K562 (cell line): ENCODE measurements around the gene CTF1. TPM values are rescaled to one million over a fixed set of nuclear protein-coding genes. Genes with fewer than 3 reads are reported as not detected.

ENCODE experiments used
- ATAC-seq: fragments of 200-7000 bp; cut with Tn5 transposase; 3 replicates; pipeline ENCODE4 v1.9.1; 2020; ENCODE audit warnings: moderate library complexity
- BruUV-seq: library from RNA; stranded (reverse); fragments of 400-500 nt; replicated peaks from 2 replicates; lab custom pipeline; 2021; lab: Mats Ljungman, UMichigan
- CTCF ChIA-PET: fragments of 300-600 bp; formaldehyde crosslinking; extraction: SDS; loops from one replicate; lab custom pipeline; 2021; ENCODE audit warnings: low intra/inter-chr PET ratio; lab: Yijun Ruan, JAX
- POLR2A ChIA-PET: fragments of 300-600, 350-650 bp; sonication (Branson Sonifier 250); formaldehyde crosslinking; extraction: SDS; loops from one replicate; lab custom pipeline; 2021; ENCODE audit warnings: antibody characterized with exemption, inconsistent platforms; lab: Yijun Ruan, JAX
- DNase-seq, 4 experiments: peaks; one replicate each; pipeline versions ENCODE4 v3.0.0 to v3.0.0-alpha.2; 2011 to 2018; ENCODE audit warnings: low spot score in 3 of 4, mixed read lengths in 3 of 4; ENCODE audit errors: extremely low read depth in 1 of 4
- FAIRE-seq: peaks from 2 replicates; lab custom pipeline; 2011; peaks lifted over from hg19 to GRCh38; lab: Jason Lieb, UNC
- H2AFZ ChIP-seq: 2 replicates; pipeline ENCODE4 v1.6.0; 2011; ENCODE audit warnings: low read depth, low read length, control low read depth, inconsistent platforms
- H3K27ac ChIP-seq: fragments of 200-600 bp; 3 replicates; pipeline ENCODE4 v1.8.0; 2011; ENCODE audit warnings: low read depth, mild to moderate bottlenecking, control low read depth, inconsistent platforms, low read length, moderate library complexity, mixed read lengths; ENCODE audit errors: extremely low read depth
- H3K27me3 ChIP-seq, 2 experiments: fragments of 300-600 bp in 1 of 2; 2 replicates in 1 of 2; 3 replicates in 1 of 2; pipeline versions ENCODE4 v1.6.0 to v1.8.0; 2011; ENCODE audit warnings: inconsistent platforms in 2 of 2, low read length in 2 of 2, mild to moderate bottlenecking in 1 of 2, mixed read lengths in 1 of 2, moderate library complexity in 1 of 2; ENCODE audit not compliant: control insufficient read depth in 2 of 2, insufficient read depth in 2 of 2
- H3K36me3 ChIP-seq: fragments of 300-600 bp; 3 replicates; pipeline ENCODE4 v1.8.0; 2011; ENCODE audit warnings: mild to moderate bottlenecking, low read length, inconsistent platforms; ENCODE audit not compliant: control insufficient read depth, insufficient read depth
- H3K4me1 ChIP-seq, 2 experiments: fragments of 200-600 bp in 1 of 2; replicated peaks in 1 of 2; 2 replicates in 1 of 2; 3 replicates in 1 of 2; pipeline versions ENCODE4 v1.5.1 to v1.8.0; 2011; ENCODE audit warnings: inconsistent platforms in 2 of 2, low read length in 2 of 2, mild to moderate bottlenecking in 1 of 2, mixed read lengths in 1 of 2, moderate library complexity in 1 of 2; ENCODE audit not compliant: control insufficient read depth in 2 of 2, insufficient read depth in 2 of 2
- H3K4me2 ChIP-seq: 2 replicates; pipeline ENCODE4 v1.6.1; 2011; ENCODE audit warnings: low read length, control low read depth, inconsistent platforms, mixed read lengths; ENCODE audit not compliant: insufficient read depth
- H3K4me3 ChIP-seq: fragments of 200-600 bp; sonication (generic), shearing (Covaris generic); 2 replicates; pipeline ENCODE4 v1.5.1; 2016; ENCODE audit warnings: control low read depth, inconsistent platforms
- H3K79me2 ChIP-seq: fragments of 200-600 bp; 3 replicates; pipeline ENCODE4 v1.8.0; 2011; ENCODE audit warnings: low read length, inconsistent platforms; ENCODE audit not compliant: control insufficient read depth, insufficient read depth
- H3K9ac ChIP-seq, 2 experiments: 2 replicates each; pipeline versions ENCODE4 v1.6.0 to v1.6.1; 2011; ENCODE audit warnings: low read depth in 2 of 2, low read length in 2 of 2, control low read depth in 1 of 2, inconsistent platforms in 1 of 2, mild to moderate bottlenecking in 1 of 2, mixed read lengths in 1 of 2; ENCODE audit not compliant: insufficient read depth in 1 of 2
- H3K9me1 ChIP-seq: one replicate; pipeline ENCODE4 v1.6.0; 2011; ENCODE audit warnings: inconsistent platforms, mild to moderate bottlenecking, low read length, moderate library complexity; ENCODE audit not compliant: control insufficient read depth, insufficient read depth
- H3K9me3 ChIP-seq: replicated peaks from 2 replicates; pipeline ENCODE4 v1.5.1; 2011; ENCODE audit warnings: low read depth, low read length, inconsistent platforms; ENCODE audit not compliant: control insufficient read depth, insufficient read depth
- H4K20me1 ChIP-seq: replicated peaks from 2 replicates; pipeline ENCODE4 v1.6.1; 2011; ENCODE audit warnings: low read length, inconsistent platforms, mixed read lengths; ENCODE audit not compliant: control insufficient read depth, insufficient read depth
- ESRRA ChIP-seq: fragments of 450-650 bp; IDR thresholded peaks from 2 replicates; pipeline ENCODE4 v1.6.1; 2014; ENCODE audit warnings: low read depth, mild to moderate bottlenecking, moderate library complexity, borderline replicate concordance
- PRPF4 ChIP-seq: fragments of 200-400 bp; formaldehyde crosslinking; IDR thresholded peaks from one replicate; pipeline ENCODE4 v1.6.1; 2017; ENCODE audit warnings: low read length, low read depth, mild to moderate bottlenecking; ENCODE audit not compliant: insufficient read depth, poor library complexity, severe bottlenecking
- WGBS: fragments of 100-300 bp; shearing (Covaris generic); methylation state at CpG from one replicate; pipeline ENCODE4 v1.1.6; 2016; ENCODE audit warnings: low coverage, mixed read lengths; ENCODE audit not compliant: insufficient coverage; ENCODE audit errors: missing lambda C conversion rate; 5-methylcytosine and 5-hydroxymethylcytosine counted together
- in situ Hi-C: fragments of 300-500 bp; cut with MboI; formaldehyde crosslinking; loops from 4 replicates; pipeline ENCODE4 v1.15.0; 2018; ENCODE audit warnings: inconsistent platforms, mixed read lengths
- intact Hi-C: fragments of 100-400 bp; cut with micrococcal nuclease; formaldehyde crosslinking; loops from 2 replicates; pipeline ENCODE4 v1.14.2; 2022
- polyA plus RNA-seq, 8 experiments: library from polyadenylated mRNA; depleted of rRNA in 4 of 8; stranded (reverse) in 5 of 8; unstranded in 3 of 8; fragments of >200 nt; fragmentation: Nextera tagmentation in 2 of 8; fragmentation: Illumina TruSeq in 1 of 8; extraction: Ambion mirVana in 2 of 8; extraction: Trizol in 1 of 8; gene quantifications; 2 replicates each; pipeline versions ENCODE4 v1.2.1 to v1.2.3, GENCODE V29; 2011 to 2014; ENCODE audit warnings: inconsistent platforms in 1 of 8, missing spikeins in 1 of 8
- total RNA-seq, 7 experiments: library from RNA; depleted of rRNA in 6 of 7; stranded (reverse); fragments of >200 nt in 6 of 7; fragmentation: Illumina TruSeq in 2 of 7; extraction: Trizol in 2 of 7; gene quantifications; 2 replicates each; pipeline versions ENCODE4 v1.2.1 to v1.2.3, GENCODE V29; 2011 to 2021; ENCODE audit warnings: low replicate concordance in 1 of 7
- TF ChIP-seq, protein P1 (sequence below): sonication (generic); formaldehyde crosslinking; IDR thresholded peaks from 2 replicates; pipeline ENCODE4 v1.8.1; 2023; ENCODE audit warnings: mild to moderate bottlenecking, missing genetic modification reagents

The CTF1 gene
- total and polyA plus RNA-seq, 9 of the 15 experiments (the other 6 are each of a cell fraction or from before 2014, with no cell fraction given) = 0.24 to 2.5 (median 0.44) TPM

GRCh38 chr16:30926937-30927788 lies 30.7 kb downstream of the CTF1 start:
- intact Hi-C loops = no loop called here
- in situ Hi-C loops = no loop called here
- FAIRE-seq (no peak), DNase-seq (no peak), ATAC-seq (no peak)
- Histone ChIP-seq H3K4me1 (peaks cover 0 to 49% of the 10 kb centered on the region in 2 experiments; a peak in 3 of 5 replicates), H2AFZ (no peak overlapping the region), H3K79me2 (peaks cover 13% of the 10 kb centered on the region), H3K9me3 (no peaks in the 10 kb centered on the region), H4K20me1 (peaks cover 3% of the 10 kb centered on the region; the same call in 1 of the 2 replicates), H3K4me3 (no peak overlapping the region), H3K27me3 (no peaks in the 10 kb centered on the region; a peak in 1 of 5 replicates), H3K9ac (peak overlapping the region in 1 of 2 experiments; percentile 54; a peak in 2 of 4 replicates), H3K4me2 (no peak overlapping the region), H3K9me1 (peaks cover 3% of the 10 kb centered on the region), H3K27ac (peak overlapping the region; percentile 16; the same call in 2 of the 3 replicates), H3K36me3 (peaks cover 56% of the 10 kb centered on the region; the same call in 2 of the 3 replicates)
- WGBS = 76% methylated on average over 14 of the region's 22 CpGs
- POLR2A ChIA-PET = interaction anchor here (0.6 to 1.3 kb wide), 6 partner anchors 8 to 253 kb away, joined by 3 to 4 read pairs (median 3); partner anchors contain the start of gene FUS
- CTCF ChIA-PET = no interaction called here
- no TSS peak for BruUV-seq
- TF ChIP-seq, protein P1, sequence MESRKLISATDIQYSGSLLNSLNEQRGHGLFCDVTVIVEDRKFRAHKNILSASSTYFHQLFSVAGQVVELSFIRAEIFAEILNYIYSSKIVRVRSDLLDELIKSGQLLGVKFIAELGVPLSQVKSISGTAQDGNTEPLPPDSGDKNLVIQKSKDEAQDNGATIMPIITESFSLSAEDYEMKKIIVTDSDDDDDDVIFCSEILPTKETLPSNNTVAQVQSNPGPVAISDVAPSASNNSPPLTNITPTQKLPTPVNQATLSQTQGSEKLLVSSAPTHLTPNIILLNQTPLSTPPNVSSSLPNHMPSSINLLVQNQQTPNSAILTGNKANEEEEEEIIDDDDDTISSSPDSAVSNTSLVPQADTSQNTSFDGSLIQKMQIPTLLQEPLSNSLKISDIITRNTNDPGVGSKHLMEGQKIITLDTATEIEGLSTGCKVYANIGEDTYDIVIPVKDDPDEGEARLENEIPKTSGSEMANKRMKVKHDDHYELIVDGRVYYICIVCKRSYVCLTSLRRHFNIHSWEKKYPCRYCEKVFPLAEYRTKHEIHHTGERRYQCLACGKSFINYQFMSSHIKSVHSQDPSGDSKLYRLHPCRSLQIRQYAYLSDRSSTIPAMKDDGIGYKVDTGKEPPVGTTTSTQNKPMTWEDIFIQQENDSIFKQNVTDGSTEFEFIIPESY = peak; percentile 82; the same call in 1 of the 2 replicates
- no peak for TF ChIP-seq PRPF4
- TF ChIP-seq ESRRA = peak; percentile 69
